Hepatocyte (in vitro differentiated cells): ENCODE results near the gene DCN. TPM values are rescaled to one million over a fixed set of nuclear protein-coding genes. Genes with fewer than 3 reads are reported as not detected.

Experiments used
- DNase-seq: peaks from one replicate; pipeline ENCODE4 v3.0.0-alpha.2; 2016; ENCODE audit warnings: low spot score
- H2AFZ ChIP-seq: fragments of 200-600 bp; sonication (generic); 2 replicates; pipeline ENCODE4 v1.6.0; 2016; ENCODE audit warnings: antibody characterized with exemption, mild to moderate bottlenecking
- H3K27ac ChIP-seq: fragments of 200-600 bp; sonication (generic); 2 replicates; pipeline ENCODE4 v1.5.1; 2016; ENCODE audit warnings: mild to moderate bottlenecking
- H3K27me3 ChIP-seq: fragments of 200-600 bp; sonication (generic); 2 replicates; pipeline ENCODE4 v1.6.1; 2016
- H3K36me3 ChIP-seq: fragments of 200-600 bp; sonication (generic); replicated peaks from 2 replicates; pipeline ENCODE4 v1.5.1; 2016; ENCODE audit warnings: low read depth; ENCODE audit not compliant: insufficient read depth
- H3K4me1 ChIP-seq: fragments of 200-600 bp; sonication (generic); 2 replicates; pipeline ENCODE4 v1.5.1; 2016; ENCODE audit warnings: mild to moderate bottlenecking, moderate library complexity; ENCODE audit not compliant: insufficient read depth
- H3K4me2 ChIP-seq: fragments of 200-600 bp; sonication (generic); 2 replicates; pipeline ENCODE4 v1.6.0; 2016
- H3K4me3 ChIP-seq: fragments of 200-600 bp; sonication (generic); 2 replicates; pipeline ENCODE4 v1.5.1; 2016; ENCODE audit warnings: mild to moderate bottlenecking
- H3K79me2 ChIP-seq: fragments of 200-600 bp; sonication (generic); 2 replicates; pipeline ENCODE4 v1.6.0; 2017; ENCODE audit warnings: mild to moderate bottlenecking
- H3K9me2 ChIP-seq: fragments of 200-600 bp; sonication (generic); replicated peaks from 2 replicates; pipeline ENCODE4 v1.6.0; 2017; ENCODE audit warnings: mild to moderate bottlenecking; ENCODE audit not compliant: insufficient read depth
- H3K9me3 ChIP-seq: fragments of 200-600 bp; sonication (generic); 2 replicates; pipeline ENCODE4 v1.5.1; 2016; ENCODE audit warnings: low read depth, mild to moderate bottlenecking
- H4K20me1 ChIP-seq: fragments of 200-600 bp; sonication (generic); 2 replicates; pipeline ENCODE4 v1.6.0; 2016; ENCODE audit warnings: mild to moderate bottlenecking; ENCODE audit not compliant: insufficient read depth, poor library complexity, severe bottlenecking
- EZH2 ChIP-seq: fragments of 200-600 bp; sonication (generic); IDR thresholded peaks from 2 replicates; pipeline ENCODE4 v1.6.1; 2016; ENCODE audit warnings: antibody characterized with exemption, mild to moderate bottlenecking, borderline replicate concordance
- EZH2phosphoT487 ChIP-seq: fragments of 200-600 bp; sonication (generic); IDR thresholded peaks from one replicate; pipeline ENCODE4 v1.6.1; 2018; ENCODE audit warnings: antibody characterized with exemption, mild to moderate bottlenecking, low read depth, moderate library complexity; ENCODE audit not compliant: unreplicated experiment, severe bottlenecking
- WGBS: methylation state at CpG from one replicate; pipeline ENCODE4 v1.1.6; 2016; ENCODE audit warnings: low lambda C conversion rate; ENCODE audit errors: missing lambda C conversion rate; 5-methylcytosine and 5-hydroxymethylcytosine counted together
- polyA plus RNA-seq: library from polyadenylated mRNA; unstranded; fragments of >200 nt; fragmentation: Nextera tagmentation; extraction: Ambion mirVana; gene quantifications from 2 replicates; pipeline ENCODE4 v1.2.1, GENCODE V29; 2016
- total RNA-seq: library from RNA; depleted of rRNA; stranded (reverse); fragments of >200 nt; gene quantifications from 2 replicates; pipeline ENCODE4 v1.2.3, GENCODE V29; 2014
- TF ChIP-seq, protein P1 (sequence below): fragments of 200-600 bp; sonication (generic); IDR thresholded peaks from 2 replicates; pipeline ENCODE4 v1.5.1; 2016; ENCODE audit warnings: antibody characterized with exemption, mild to moderate bottlenecking; ENCODE audit not compliant: poor library complexity

DCN gene
- total and polyA plus RNA-seq, 2 experiments from 2014 or later, result 1,996 to 2,382 TPM

DNA sequence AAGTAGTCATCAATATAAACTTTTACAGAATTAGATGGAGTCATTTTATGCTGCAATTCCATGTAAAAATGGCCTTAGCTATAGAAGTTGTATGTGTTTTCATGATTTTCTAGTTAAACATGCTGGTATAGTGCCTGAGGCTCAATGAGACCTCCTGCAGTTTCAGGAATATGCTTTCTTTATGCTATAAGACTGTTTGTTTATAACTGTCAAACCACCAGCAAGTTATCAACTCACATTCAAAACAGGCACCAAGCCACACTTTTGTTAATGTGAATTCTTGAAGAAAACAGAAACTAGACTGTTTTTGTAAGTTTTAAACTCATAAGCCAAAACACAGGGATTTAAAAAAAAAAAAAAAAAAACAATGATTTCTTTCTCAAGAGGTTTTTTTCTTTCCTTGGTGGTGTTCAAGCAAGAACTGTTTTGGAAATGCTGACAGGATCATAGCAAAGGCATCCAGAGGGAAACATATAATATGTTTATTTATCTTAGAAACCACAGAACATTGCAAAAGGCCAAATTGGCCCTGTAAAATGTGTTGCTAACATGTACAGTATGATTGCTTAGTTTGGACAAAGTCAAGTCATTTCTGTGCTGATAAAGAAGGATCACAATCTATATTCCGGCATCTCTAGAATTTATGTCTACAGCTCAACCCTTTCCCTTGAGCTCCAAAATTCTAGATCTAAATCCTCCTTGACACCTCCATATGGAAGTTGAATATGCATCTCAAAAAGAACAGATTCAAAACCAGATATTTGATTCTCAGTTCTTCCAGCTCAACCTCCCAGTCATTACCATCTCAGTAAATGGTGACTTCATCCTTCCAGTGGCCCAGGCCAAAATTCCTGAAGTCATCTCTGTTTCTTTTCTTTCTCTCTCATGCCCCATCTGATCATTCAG, 42.3 kb downstream of the DCN start:
- Histone ChIP-seq H3K4me1 (peaks cover 35% of the 10 kb centered on the region), H3K36me3 (no peaks in the 10 kb centered on the region), H4K20me1 (no peaks in the 10 kb centered on the region), H3K79me2 (no peaks in the 10 kb centered on the region), H3K4me3 (no peak overlapping the region), H3K4me2 (peak overlapping the region; percentile 49), H3K9me2 (no peaks in the 10 kb centered on the region), H3K27me3 (no peaks in the 10 kb centered on the region), H3K27ac (peak overlapping the region; percentile 91), H3K9me3 (no peaks in the 10 kb centered on the region), H2AFZ (no peak overlapping the region)
- 42% methylated on average over 1 of the region's 1 CpG for WGBS
- DNase-seq, result peak; percentile 54
- TF ChIP-seq EZH2phosphoT487, result peak; percentile 70
- TF ChIP-seq, protein P1, sequence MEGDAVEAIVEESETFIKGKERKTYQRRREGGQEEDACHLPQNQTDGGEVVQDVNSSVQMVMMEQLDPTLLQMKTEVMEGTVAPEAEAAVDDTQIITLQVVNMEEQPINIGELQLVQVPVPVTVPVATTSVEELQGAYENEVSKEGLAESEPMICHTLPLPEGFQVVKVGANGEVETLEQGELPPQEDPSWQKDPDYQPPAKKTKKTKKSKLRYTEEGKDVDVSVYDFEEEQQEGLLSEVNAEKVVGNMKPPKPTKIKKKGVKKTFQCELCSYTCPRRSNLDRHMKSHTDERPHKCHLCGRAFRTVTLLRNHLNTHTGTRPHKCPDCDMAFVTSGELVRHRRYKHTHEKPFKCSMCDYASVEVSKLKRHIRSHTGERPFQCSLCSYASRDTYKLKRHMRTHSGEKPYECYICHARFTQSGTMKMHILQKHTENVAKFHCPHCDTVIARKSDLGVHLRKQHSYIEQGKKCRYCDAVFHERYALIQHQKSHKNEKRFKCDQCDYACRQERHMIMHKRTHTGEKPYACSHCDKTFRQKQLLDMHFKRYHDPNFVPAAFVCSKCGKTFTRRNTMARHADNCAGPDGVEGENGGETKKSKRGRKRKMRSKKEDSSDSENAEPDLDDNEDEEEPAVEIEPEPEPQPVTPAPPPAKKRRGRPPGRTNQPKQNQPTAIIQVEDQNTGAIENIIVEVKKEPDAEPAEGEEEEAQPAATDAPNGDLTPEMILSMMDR, result no peak

DNA sequence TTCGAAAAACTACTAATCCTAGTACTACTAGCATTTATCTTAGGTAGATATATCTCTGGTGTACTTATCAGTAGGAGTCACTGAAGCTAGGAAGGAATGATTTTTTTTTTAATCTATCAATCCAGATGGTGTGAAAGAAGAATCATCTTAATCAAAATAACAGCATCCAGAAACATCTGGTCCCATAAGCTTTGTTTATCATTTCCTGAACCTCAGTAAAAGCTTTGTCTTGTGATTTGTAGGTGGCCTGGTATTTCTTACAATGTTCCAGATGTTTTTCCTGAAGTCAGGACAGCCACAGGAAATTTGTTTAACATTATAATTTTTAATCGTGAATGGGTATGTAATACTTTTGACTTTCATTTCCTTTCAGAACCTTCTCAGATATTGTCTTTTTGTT, 43.3 kb downstream of the DCN start:
- Histone ChIP-seq H4K20me1 (no peaks in the 10 kb centered on the region), H3K79me2 (no peaks in the 10 kb centered on the region), H3K4me1 (peaks cover 35% of the 10 kb centered on the region), H3K27me3 (no peaks in the 10 kb centered on the region), H2AFZ (no peak overlapping the region), H3K4me2 (peak overlapping the region; percentile 49), H3K9me3 (no peaks in the 10 kb centered on the region), H3K4me3 (no peak overlapping the region), H3K36me3 (no peaks in the 10 kb centered on the region), H3K9me2 (no peaks in the 10 kb centered on the region), H3K27ac (peak overlapping the region; percentile 76)
- 35% methylated on average over 2 of the region's 2 CpGs for WGBS
- TF ChIP-seq EZH2phosphoT487 (no peak), EZH2 (no peak)
- TF ChIP-seq, protein P1, result no peak
- DNase-seq, result no peak

GRCh38 chr12:91138337-91138920, 44.2 kb downstream of the DCN start:
- Histone ChIP-seq H2AFZ (peak overlapping the region; percentile 12), H3K27me3 (no peaks in the 10 kb centered on the region), H3K4me2 (peak overlapping the region; percentile 49), H3K4me1 (peaks cover 35% of the 10 kb centered on the region), H3K9me2 (no peaks in the 10 kb centered on the region), H3K36me3 (no peaks in the 10 kb centered on the region), H3K79me2 (no peaks in the 10 kb centered on the region), H3K27ac (peak overlapping the region; percentile 76), H3K9me3 (no peaks in the 10 kb centered on the region), H4K20me1 (no peaks in the 10 kb centered on the region), H3K4me3 (no peak overlapping the region)
- no peak for TF ChIP-seq EZH2phosphoT487
- no peak for TF ChIP-seq EZH2
- TF ChIP-seq, protein P1, result no peak
- DNase-seq, result peak; percentile 13
- 17% methylated on average over 1 of the region's 1 CpG for WGBS
